Measurements from ENCODE around the gene SERF1A.
"Not testable (repeated sequence)": the region's sequence is repeated elsewhere in the genome, so short reads cannot be mapped to it uniquely, and the experiment has no call there.

- not testable (repeated sequence) for TF ChIP-seq ZNF274 (IDR thresholded peaks at IDR 0.05; ENCODE audit: low read depth, low read length); SIN3A (IDR thresholded peaks at IDR 0.05; ENCODE audit: low read depth); CTCF (IDR thresholded peaks at IDR 0.05 in 2 of 3, conservative IDR thresholded peaks at IDR 0.05 in 1 of 3; ENCODE audit: borderline replicate concordance in 1 of 3, insufficient read depth in 1 of 3, low read depth in 2 of 3, low read length in 2 of 3); SP1 (IDR thresholded peaks at IDR 0.05; ENCODE audit: low read depth); POLR2A (IDR thresholded peaks at IDR 0.05; ENCODE audit: borderline replicate concordance, extremely low read depth, insufficient read depth, insufficient read length)
Measured at GRCh38 chr5:70932560-70932959, 32.1 kb downstream of the SERF1A start.
